Measurements from ENCODE around the gene TM2D3. TPM values are rescaled to one million over a fixed set of nuclear protein-coding genes. Genes with fewer than 3 reads are reported as not detected.

TM2D3 gene
- total and polyA plus RNA-seq, 2 experiments from 2014 or later: 49.0 to 58.3 TPM

GRCh38 chr15:101607108-101607507 is 45.1 kb downstream of the TM2D3 start:
- Histone ChIP-seq H3K4me2 (ENCODE audit: unreplicated experiment) (no peak overlapping the region), H3K4me1 (ENCODE audit: insufficient read depth) (no peaks in the 10 kb centered on the region), H3K79me2 (ENCODE audit: insufficient read depth) (no peaks in the 10 kb centered on the region), H3F3A (ENCODE audit: insufficient read depth) (no peaks in the 10 kb centered on the region), H3K27ac (no peak overlapping the region), H3K9me2 (ENCODE audit: insufficient read depth) (no peaks in the 10 kb centered on the region), H2AFZ (no peak overlapping the region), H4K20me1 (ENCODE audit: insufficient read depth) (no peaks in the 10 kb centered on the region), H3K4me3 (no peak overlapping the region), H3K36me3 (ENCODE audit: low read depth) (no peaks in the 10 kb centered on the region), H3K27me3 (replicated peaks; ENCODE audit: insufficient read depth) (no peaks in the 10 kb centered on the region; the same call in 1 of the 2 replicates), H3K9ac (no peak overlapping the region), H3K9me3 (ENCODE audit: low read depth) (no peaks in the 10 kb centered on the region)
- in situ Hi-C loops (cut with MboI): no loop called here
- TF ChIP-seq EZH2phosphoT487 (IDR thresholded peaks at IDR 0.05; ENCODE audit: insufficient read depth, low read depth) (no peak), EZH2 (IDR thresholded peaks at IDR 0.05; ENCODE audit: insufficient read depth, poor library complexity, severe bottlenecking) (no peak)
- DNase-seq: no peak
- WGBS, 2 experiments (ENCODE audit: low coverage in 1 of 2, low lambda C conversion rate in 2 of 2, missing lambda C conversion rate in 2 of 2): 59 to 60% methylated on average over 2 of the region's 2 CpGs

GRCh38 chr15:101604124-101604874 is 47.9 kb downstream of the TM2D3 start:
- 58 to 62% methylated on average over 4 of the region's 4 CpGs for WGBS, 2 experiments (ENCODE audit: low coverage in 1 of 2, low lambda C conversion rate in 2 of 2, missing lambda C conversion rate in 2 of 2)
- Histone ChIP-seq H3K36me3 (ENCODE audit: low read depth) (no peaks in the 10 kb centered on the region), H3F3A (ENCODE audit: insufficient read depth) (no peaks in the 10 kb centered on the region), H3K4me2 (ENCODE audit: unreplicated experiment) (no peak overlapping the region), H3K4me3 (no peak overlapping the region), H3K9me2 (ENCODE audit: insufficient read depth) (no peaks in the 10 kb centered on the region), H3K27ac (no peak overlapping the region), H3K4me1 (ENCODE audit: insufficient read depth) (no peaks in the 10 kb centered on the region), H4K20me1 (ENCODE audit: insufficient read depth) (no peaks in the 10 kb centered on the region), H3K9me3 (ENCODE audit: low read depth) (no peaks in the 10 kb centered on the region), H3K27me3 (replicated peaks; ENCODE audit: insufficient read depth) (no peaks in the 10 kb centered on the region; the same call in 1 of the 2 replicates), H3K9ac (no peak overlapping the region), H2AFZ (no peak overlapping the region), H3K79me2 (ENCODE audit: insufficient read depth) (no peaks in the 10 kb centered on the region)
- DNase-seq: no peak
- in situ Hi-C loops (cut with MboI): no loop called here
- no peak for TF ChIP-seq EZH2phosphoT487 (IDR thresholded peaks at IDR 0.05; ENCODE audit: insufficient read depth, low read depth)
- TF ChIP-seq EZH2 (IDR thresholded peaks at IDR 0.05; ENCODE audit: insufficient read depth, poor library complexity, severe bottlenecking): no peak

GRCh38 chr15:101602801-101603200 is 49.4 kb downstream of the TM2D3 start:
- H3K4me3 ChIP-seq: no peak overlapping the region
- H3K9ac ChIP-seq: no peak overlapping the region
- H3F3A ChIP-seq (ENCODE audit: insufficient read depth): no peaks in the 10 kb centered on the region
- H2AFZ ChIP-seq: no peak overlapping the region
- no peak overlapping the region for H3K4me2 ChIP-seq (ENCODE audit: unreplicated experiment)
- H3K4me1 ChIP-seq (ENCODE audit: insufficient read depth): no peaks in the 10 kb centered on the region
- H3K9me2 ChIP-seq (ENCODE audit: insufficient read depth): no peaks in the 10 kb centered on the region
- no peaks in the 10 kb centered on the region for H3K27me3 ChIP-seq (replicated peaks; ENCODE audit: insufficient read depth)
- no peaks in the 10 kb centered on the region for H3K9me3 ChIP-seq (ENCODE audit: low read depth)
- H3K79me2 ChIP-seq (ENCODE audit: insufficient read depth): no peaks in the 10 kb centered on the region
- no peaks in the 10 kb centered on the region for H4K20me1 ChIP-seq (ENCODE audit: insufficient read depth)
- in situ Hi-C loops (cut with MboI): no loop called here
- no peak overlapping the region for H3K27ac ChIP-seq
- DNase-seq: no peak
- TF ChIP-seq EZH2phosphoT487 (IDR thresholded peaks at IDR 0.05; ENCODE audit: insufficient read depth, low read depth) (no peak), EZH2 (IDR thresholded peaks at IDR 0.05; ENCODE audit: insufficient read depth, poor library complexity, severe bottlenecking) (no peak)
- WGBS, 2 experiments (ENCODE audit: low coverage in 1 of 2, low lambda C conversion rate in 2 of 2, missing lambda C conversion rate in 2 of 2): 35 to 41% methylated on average over 6 of the region's 6 CpGs
- no peaks in the 10 kb centered on the region for H3K36me3 ChIP-seq (ENCODE audit: low read depth)

- no peaks in the 10 kb centered on the region for H3K79me2 ChIP-seq (ENCODE audit: insufficient read depth)
- no peak for TF ChIP-seq EZH2phosphoT487 (IDR thresholded peaks at IDR 0.05; ENCODE audit: insufficient read depth, low read depth)
- TF ChIP-seq EZH2 (IDR thresholded peaks at IDR 0.05; ENCODE audit: insufficient read depth, poor library complexity, severe bottlenecking): no peak
- WGBS, 2 experiments (ENCODE audit: low coverage in 1 of 2, low lambda C conversion rate in 2 of 2, missing lambda C conversion rate in 2 of 2): 22 to 33% methylated on average over 4 of the region's 4 CpGs
Measured at GRCh38 chr15:101600035-101600434, 52.1 kb downstream of the TM2D3 start.

More at GRCh38 chr15:101600035-101600434, 52.1 kb downstream of the TM2D3 start:
- no peaks in the 10 kb centered on the region for H4K20me1 ChIP-seq (ENCODE audit: insufficient read depth)
- no peak overlapping the region for H3K4me3 ChIP-seq
- H3K36me3 ChIP-seq (ENCODE audit: low read depth): no peaks in the 10 kb centered on the region
- DNase-seq: no peak
- no peak overlapping the region for H2AFZ ChIP-seq
- H3K4me2 ChIP-seq (ENCODE audit: unreplicated experiment): no peak overlapping the region
- no peaks in the 10 kb centered on the region for H3K9me2 ChIP-seq (ENCODE audit: insufficient read depth)
- no peak overlapping the region for H3K9ac ChIP-seq
- in situ Hi-C loops (cut with MboI): no loop called here
- no peaks in the 10 kb centered on the region for H3K9me3 ChIP-seq (ENCODE audit: low read depth)
- no peak overlapping the region for H3K27ac ChIP-seq
- no peaks in the 10 kb centered on the region for H3F3A ChIP-seq (ENCODE audit: insufficient read depth)
- no peaks in the 10 kb centered on the region for H3K27me3 ChIP-seq (replicated peaks; ENCODE audit: insufficient read depth)
- H3K4me1 ChIP-seq (ENCODE audit: insufficient read depth): no peaks in the 10 kb centered on the region

Measured in GM23248 (cell line).